ENCODE measurements around the gene INPP1. TPM values are rescaled to one million over a fixed set of nuclear protein-coding genes. Genes with fewer than 3 reads are reported as not detected.

Gene INPP1
- total RNA-seq, 2 donors from 2014 or later, result 13.0 to 34.4 TPM

DNA sequence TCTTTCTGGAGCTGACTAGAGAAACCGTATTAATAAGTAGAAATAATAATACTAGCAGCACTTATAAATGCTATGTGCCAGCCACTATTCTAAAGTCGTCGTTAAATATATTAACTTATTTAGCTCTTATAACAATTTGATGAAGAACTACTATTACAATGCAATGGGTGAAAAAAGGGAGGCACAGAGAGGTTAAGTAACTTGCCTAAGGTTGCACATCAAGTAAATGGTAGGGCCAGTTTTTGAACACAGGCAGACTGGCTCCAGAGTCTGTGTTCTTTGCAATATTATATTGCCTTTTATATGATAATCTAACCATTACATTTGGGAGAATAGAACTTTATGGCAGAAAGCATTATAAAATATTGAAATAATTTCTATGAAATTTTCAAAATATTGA lies 17.6 kb downstream of the INPP1 start:
- no peak for TF ChIP-seq POLR2AphosphoS5 (IDR thresholded peaks at IDR 0.05)
- TF ChIP-seq, protein P1, sequence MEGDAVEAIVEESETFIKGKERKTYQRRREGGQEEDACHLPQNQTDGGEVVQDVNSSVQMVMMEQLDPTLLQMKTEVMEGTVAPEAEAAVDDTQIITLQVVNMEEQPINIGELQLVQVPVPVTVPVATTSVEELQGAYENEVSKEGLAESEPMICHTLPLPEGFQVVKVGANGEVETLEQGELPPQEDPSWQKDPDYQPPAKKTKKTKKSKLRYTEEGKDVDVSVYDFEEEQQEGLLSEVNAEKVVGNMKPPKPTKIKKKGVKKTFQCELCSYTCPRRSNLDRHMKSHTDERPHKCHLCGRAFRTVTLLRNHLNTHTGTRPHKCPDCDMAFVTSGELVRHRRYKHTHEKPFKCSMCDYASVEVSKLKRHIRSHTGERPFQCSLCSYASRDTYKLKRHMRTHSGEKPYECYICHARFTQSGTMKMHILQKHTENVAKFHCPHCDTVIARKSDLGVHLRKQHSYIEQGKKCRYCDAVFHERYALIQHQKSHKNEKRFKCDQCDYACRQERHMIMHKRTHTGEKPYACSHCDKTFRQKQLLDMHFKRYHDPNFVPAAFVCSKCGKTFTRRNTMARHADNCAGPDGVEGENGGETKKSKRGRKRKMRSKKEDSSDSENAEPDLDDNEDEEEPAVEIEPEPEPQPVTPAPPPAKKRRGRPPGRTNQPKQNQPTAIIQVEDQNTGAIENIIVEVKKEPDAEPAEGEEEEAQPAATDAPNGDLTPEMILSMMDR (IDR thresholded peaks at IDR 0.05), result no peak
- no peak for TF ChIP-seq POLR2A (IDR thresholded peaks at IDR 0.05)
- H3K27ac ChIP-seq, result no peak overlapping the region
- intact Hi-C loops (cut with DNase I), result no loop called here
- H3K4me1 ChIP-seq (replicated peaks), result no peaks in the 10 kb centered on the region
- no peak for DNase-seq (ENCODE audit: low spot score)
- H3K36me3 ChIP-seq, result no peaks in the 10 kb centered on the region
- H3K4me3 ChIP-seq, result no peak overlapping the region
- no peaks in the 10 kb centered on the region for H3K9me3 ChIP-seq
- WGBS, result 85% methylated on average over 3 of the region's 3 CpGs
- H3K27me3 ChIP-seq (replicated peaks; ENCODE audit: insufficient read depth), result no peaks in the 10 kb centered on the region

DNA sequence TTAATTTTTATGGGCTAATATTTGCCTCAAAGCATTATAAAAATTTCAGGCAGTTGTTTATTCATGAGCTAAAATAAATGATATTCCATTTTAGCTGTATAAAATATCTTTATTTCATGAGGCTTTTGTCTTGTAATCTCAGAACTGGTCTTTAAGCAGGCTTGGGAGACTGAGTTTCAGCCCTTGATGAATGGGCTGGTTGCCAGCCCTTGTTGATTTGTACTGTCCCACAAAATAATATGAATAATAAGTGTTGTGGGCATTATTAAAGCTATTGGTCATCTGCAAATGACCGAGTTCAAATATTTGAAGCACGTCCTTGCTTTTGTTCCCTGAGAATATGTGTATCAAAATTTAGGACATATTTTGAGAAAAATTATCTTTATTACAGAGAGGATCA lies 18.2 kb downstream of the INPP1 start:
- intact Hi-C loops (cut with DNase I), result no loop called here
- no peak for DNase-seq (ENCODE audit: low spot score)
- WGBS, result 94% methylated on average over 2 of the region's 2 CpGs
- Histone ChIP-seq H3K4me3 (no peak overlapping the region), H3K4me1 (replicated peaks) (no peaks in the 10 kb centered on the region), H3K27ac (no peak overlapping the region), H3K36me3 (no peaks in the 10 kb centered on the region), H3K9me3 (no peaks in the 10 kb centered on the region), H3K27me3 (replicated peaks; ENCODE audit: insufficient read depth) (no peaks in the 10 kb centered on the region)
- TF ChIP-seq POLR2A (IDR thresholded peaks at IDR 0.05), result no peak

DNA sequence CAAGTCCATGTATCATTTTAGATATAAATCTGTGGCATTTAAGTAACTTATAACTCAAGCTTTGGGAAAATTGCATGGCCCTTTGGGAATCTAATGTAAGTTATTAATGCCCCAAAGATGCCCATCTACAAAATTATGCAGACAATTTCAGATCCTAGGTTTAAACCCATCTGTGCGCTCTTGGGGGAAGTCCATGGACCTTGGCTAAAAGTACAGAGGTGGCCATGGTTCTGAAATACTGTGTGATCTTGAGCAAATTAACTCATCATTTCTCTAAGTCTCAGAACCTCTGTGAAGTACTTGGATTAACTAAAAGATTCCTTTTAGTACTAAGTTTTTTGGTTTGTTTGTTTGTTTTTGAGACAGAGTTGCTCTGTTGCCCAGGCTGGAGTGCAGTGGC lies 19.5 kb downstream of the INPP1 start:
- 96% methylated on average over 1 of the region's 1 CpG for WGBS
- Histone ChIP-seq H3K36me3 (no peaks in the 10 kb centered on the region), H3K4me3 (no peak overlapping the region), H3K9me3 (no peaks in the 10 kb centered on the region), H3K4me1 (replicated peaks) (no peaks in the 10 kb centered on the region), H3K27ac (no peak overlapping the region), H3K27me3 (replicated peaks; ENCODE audit: insufficient read depth) (no peaks in the 10 kb centered on the region)
- intact Hi-C loops (cut with DNase I), result no loop called here
- DNase-seq (ENCODE audit: low spot score), result no peak
- TF ChIP-seq POLR2AphosphoS5 (IDR thresholded peaks at IDR 0.05), result no peak
- no peak for TF ChIP-seq POLR2A (IDR thresholded peaks at IDR 0.05)
- TF ChIP-seq, protein P1 (IDR thresholded peaks at IDR 0.05), result no peak

DNA sequence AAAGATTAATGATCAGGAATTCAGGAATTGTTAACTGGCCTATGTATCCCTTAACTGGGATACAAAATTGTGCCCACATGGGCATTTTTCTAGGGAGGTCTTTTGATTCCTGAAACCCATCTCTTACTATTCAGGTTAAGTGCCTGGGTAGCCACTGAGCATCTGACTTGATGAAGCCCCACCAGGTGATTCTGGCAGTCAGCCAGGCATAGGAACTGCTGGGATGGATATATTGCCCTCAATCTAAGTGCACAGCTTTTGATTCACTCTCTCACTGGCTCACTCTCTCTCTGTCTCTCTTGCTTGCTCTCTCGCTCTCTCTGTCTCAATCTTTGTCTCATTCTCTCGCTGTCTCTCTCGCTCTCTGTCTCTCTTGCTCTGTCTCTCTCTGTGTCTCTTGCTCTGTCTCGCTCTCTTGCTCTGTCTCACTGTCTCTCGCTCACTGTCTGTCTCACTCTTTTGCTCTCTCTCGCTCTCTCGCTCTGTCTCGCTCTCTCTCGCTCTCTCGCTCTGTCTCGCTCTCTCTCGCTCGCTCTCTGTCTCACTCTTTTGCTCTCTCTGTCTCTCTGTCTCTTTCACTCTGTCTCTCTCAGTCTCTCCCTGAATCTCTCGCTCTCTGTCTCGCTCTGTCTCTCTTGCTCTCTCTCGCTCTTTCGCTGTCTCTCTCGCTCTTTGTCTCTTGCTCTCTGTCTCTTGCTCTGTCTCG lies 22.3 kb downstream of the INPP1 start:
- H3K9me3 ChIP-seq, result no peaks in the 10 kb centered on the region
- H3K4me1 ChIP-seq (replicated peaks), result no peaks in the 10 kb centered on the region
- no peaks in the 10 kb centered on the region for H3K36me3 ChIP-seq
- intact Hi-C loops (cut with DNase I), result no loop called here
- 95% methylated on average over 19 of the region's 19 CpGs for whole genome bisulfite sequencing
- no peak overlapping the region for H3K27ac ChIP-seq
- DNase-seq (ENCODE audit: low spot score), result no peak
- no peaks in the 10 kb centered on the region for H3K27me3 ChIP-seq (replicated peaks; ENCODE audit: insufficient read depth)
- H3K4me3 ChIP-seq, result no peak overlapping the region
- TF ChIP-seq POLR2AphosphoS5 (IDR thresholded peaks at IDR 0.05) (no peak), POLR2A (IDR thresholded peaks at IDR 0.05) (no peak)
- TF ChIP-seq, protein P1 (IDR thresholded peaks at IDR 0.05), result no peak

DNA sequence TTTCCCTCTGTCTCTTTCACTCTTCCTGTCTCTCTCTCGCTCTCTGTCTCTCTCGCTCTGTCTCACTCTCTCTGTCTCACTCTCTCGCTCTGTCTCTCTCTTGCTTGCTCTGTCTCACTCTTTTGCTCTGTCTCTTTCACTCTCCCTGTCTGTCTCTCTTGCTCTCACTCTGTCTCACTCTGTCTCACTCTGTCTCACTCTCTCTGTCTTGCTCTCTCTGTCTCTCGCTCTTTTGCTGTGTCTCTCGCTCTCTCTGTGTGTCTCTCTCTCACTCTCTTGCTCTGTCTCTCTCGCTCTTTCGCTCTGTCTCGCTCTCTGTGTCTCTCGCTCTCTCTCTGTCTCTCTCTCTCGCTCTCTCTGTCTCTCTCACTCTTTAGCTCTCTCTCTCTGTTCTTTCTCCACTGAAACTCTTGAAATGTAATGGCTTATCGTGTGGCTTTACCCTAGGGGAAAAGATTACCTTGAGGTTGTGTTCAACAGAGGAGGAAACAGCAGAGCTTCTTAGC lies 22.9 kb downstream of the INPP1 start:
- Histone ChIP-seq H3K9me3 (no peaks in the 10 kb centered on the region), H3K4me1 (replicated peaks) (no peaks in the 10 kb centered on the region), H3K27ac (no peak overlapping the region), H3K27me3 (replicated peaks; ENCODE audit: insufficient read depth) (no peaks in the 10 kb centered on the region), H3K36me3 (no peaks in the 10 kb centered on the region), H3K4me3 (no peak overlapping the region)
- DNase-seq (ENCODE audit: low spot score), result no peak
- WGBS, result 96% methylated on average over 11 of the region's 11 CpGs
- no peak for TF ChIP-seq POLR2AphosphoS5 (IDR thresholded peaks at IDR 0.05)
- TF ChIP-seq POLR2A (IDR thresholded peaks at IDR 0.05), result no peak
- TF ChIP-seq, protein P1 (IDR thresholded peaks at IDR 0.05), result no peak
- intact Hi-C loops (cut with DNase I), result no loop called here
